Measurements from ENCODE around the gene PLB1.

Gene PLB1

DNA sequence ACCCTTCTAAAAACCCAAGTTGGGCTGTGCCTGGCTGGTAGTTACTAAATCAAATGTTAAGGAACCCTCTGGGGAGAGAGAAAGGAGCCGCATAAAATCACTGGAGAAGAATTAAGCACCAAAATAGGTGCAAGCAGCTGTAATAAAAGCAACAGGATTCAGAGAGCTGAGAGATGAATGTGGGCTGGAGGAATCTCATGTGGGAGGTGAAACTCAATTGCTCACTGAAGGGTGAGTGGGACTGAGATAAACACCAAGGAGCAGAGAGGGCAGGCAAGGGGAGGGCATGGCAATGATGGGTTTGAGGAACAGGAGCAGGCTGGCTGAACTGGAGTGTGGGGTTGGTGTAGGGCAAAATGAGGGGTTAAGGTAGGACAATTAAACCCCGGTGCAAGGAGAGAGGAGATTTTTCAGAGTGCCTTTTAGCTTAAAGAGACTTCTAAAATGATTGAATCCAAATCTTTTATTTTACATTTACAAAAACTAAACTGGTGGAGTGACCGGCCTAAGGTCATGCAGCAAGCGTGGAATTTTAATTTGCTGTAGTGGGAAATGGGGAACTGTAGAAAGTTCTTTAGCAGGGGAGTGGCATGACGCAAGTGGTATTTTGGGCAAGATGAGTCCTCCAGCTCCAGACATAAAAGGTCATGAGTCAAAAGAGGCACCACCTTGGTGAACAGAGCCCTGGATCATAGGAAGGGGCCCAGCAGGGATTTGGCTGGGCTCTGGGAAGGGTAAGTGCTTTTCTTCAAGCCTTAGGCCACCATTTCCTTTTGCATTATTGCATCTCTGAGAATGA, 10.5 kb downstream of the PLB1 start:
- peak; percentile 72 for DNase-seq

GRCh38 chr2:28507796-28508764, 12.2 kb downstream of the PLB1 start:
- no peak for DNase-seq

GRCh38 chr2:28509361-28509760, 13.5 kb downstream of the PLB1 start:
- DNase-seq = no peak

DNA sequence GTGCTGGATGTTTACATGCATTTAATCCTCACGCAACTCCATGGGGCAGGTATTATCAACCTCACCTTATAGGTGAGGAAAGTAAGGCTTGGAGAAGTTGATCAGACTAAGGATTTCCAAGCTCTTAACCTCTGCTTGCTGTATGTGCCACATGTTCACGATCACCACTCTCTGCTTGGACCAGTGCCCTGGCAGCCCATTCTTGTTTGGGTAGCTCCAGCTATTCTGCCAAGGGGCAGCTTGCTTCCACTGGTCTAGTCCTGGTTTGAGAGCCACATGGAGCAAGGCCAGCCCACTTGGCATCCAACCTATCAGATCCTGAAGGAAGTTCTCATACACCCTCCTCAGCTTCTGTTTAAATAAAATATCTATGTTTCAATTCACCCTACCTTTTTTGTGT, 14.3 kb downstream of the PLB1 start:
- DNase-seq = no peak

GRCh38 chr2:28511871-28512606, 16.2 kb downstream of the PLB1 start:
- DNase-seq = no peak

DNA sequence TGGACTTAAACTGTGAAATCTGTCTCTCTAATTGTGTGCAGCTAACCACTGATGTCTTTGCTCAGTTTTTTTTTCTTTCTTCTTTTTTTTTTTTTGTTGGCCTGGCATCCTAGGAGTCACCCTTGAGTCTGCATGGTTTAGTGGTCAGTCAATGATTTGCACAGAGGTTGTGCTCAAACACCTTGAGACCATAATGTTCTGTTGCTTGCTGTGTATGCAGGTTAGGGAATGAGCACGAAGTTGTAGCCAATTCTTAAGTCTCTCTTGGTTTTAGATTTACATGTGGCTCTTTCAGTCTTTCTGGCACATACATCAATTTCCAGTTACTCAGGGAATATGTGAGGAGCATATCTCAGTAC, 16.7 kb downstream of the PLB1 start:
- no peak for DNase-seq

DNA sequence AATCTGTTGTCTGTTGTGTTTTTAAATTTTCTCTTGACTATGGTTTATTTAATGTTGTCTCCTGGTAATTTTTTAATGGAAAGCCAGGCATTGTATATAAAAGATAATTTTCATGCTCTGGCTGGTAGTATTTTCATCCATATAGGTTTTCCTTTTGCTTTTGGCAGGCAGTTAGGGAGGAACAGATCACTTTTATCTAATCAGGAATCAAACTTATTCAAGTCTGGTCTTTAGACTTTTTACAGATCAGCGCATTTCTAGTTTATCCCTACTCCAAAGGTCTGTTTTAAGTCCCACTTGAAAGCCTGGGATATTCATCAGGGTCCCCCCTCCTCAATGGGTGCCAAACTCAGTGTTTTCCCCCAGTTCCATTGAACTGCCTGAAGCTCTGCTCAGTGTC, 17.2 kb downstream of the PLB1 start:
- no peak for DNase-seq

- DNase-seq = no peak
These were observed 19.4 kb downstream of the PLB1 start for GRCh38 chr2:28515176-28515751.

GRCh38 chr2:28516430-28516829, 20.6 kb downstream of the PLB1 start:
- DNase-seq = no peak

GRCh38 chr2:28516950-28517349, 21.1 kb downstream of the PLB1 start:
- no peak for DNase-seq

DNA sequence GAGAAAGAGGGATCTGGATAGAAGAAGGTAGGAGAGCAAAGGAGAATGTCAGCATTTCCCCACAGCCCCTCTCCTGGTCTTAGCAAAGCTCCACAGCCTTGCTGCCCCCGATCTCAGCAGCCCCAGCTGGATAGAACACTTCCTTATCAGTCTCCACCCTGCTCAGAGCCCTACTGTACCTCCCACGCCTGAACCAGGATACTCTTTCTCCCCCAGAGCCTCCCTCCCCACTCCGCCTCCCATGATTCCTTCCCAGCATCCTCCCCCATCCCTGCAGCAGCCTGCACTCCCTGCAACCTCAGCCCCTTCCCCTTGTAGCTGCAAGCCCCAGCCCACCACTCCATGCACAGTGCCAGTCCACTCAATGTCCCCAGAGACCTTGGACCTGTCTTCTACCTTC, 25.8 kb downstream of the PLB1 start:
- DNase-seq = no peak

DNA sequence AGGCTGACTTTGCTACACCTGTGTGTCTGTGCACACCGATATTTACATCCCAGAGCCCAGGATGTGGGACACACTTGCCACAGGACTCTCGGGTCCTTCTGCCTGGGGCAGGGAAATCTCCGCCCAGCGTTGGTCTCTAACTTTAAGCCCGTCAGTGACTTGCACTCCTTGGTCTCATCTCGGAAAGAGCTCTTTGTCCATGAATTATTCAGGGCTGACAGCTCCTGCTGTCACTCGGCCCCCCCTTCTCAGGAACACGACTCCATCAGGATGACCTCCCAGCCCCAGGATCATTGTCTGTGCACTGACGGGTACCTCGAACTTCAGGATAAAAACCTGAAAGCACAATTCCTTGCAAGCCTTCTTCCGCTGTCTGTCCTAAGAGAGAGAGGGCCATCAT, 26.6 kb downstream of the PLB1 start:
- no peak for DNase-seq

DNA sequence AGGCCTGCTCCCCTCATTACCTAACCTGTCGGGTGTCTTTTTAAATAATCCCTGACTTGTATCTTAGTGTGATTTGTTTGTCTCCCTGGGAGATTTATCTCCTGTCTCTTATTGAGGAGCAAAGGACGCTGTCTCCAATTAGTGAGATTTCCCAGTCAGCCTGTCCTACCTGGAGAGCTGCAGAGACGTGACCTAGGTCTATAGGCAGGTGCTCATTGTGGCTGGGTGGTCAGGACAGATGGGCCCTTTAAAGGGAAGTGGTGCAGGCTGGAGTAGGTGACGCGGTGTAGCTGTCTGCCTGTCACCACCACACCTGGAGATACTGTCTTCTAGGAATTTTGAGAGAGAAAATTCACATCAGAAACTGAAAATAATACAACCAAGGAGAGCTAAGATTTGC, 28.0 kb downstream of the PLB1 start:
- no peak for DNase-seq

DNA sequence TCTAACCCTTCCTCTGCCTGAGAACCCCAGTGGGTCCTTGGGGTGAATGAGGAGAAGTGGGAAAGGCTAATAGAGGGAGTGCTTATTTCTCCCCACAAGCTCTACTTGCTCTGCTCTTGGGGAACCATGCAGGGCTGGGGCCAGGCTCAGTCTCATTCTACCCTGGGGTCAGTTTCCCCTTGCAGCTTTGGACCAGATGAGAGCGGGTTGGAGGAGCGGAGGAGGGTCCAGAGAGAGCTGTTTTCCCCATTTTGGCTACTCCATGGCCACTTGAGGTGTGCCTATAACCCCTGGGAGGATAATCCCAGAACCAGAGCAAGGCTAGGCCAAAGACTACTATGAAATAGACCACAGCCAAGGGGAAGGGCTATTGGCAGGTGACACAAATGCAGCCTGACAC, 29.6 kb downstream of the PLB1 start:
- no peak for DNase-seq

DNA sequence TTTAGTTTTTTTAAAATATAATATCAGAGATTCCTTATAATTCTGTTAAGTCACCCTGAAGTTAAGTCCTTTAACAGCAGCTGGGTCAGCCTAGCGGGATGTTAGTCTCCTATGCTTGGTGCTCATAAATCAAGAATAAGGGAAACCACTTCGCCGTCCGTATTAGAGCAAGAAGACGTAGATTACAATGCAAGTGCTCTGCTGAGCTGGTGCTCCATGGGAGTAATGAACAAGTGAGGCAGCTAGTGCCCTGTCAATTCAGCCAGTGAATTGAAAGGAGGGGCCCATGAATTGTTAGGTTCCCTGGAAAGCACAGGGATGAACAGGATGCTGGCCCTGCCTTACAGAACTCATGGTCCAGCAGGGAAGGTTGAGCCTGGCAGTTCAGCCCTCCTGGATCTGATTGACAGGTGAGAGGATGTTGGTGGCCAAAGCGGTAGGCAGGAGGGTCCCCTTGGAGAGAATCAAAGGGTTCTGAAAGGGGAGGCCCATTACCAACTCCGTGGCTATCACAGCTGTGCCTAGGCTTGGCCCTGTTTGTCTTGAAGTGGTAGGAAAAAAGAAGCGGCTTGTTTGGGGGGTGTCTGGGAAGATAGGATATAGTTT, 30.8 kb downstream of the PLB1 start:
- DNase-seq = no peak

- no peak for DNase-seq
These were observed 31.3 kb downstream of the PLB1 start for GRCh38 chr2:28527196-28527595.

DNA sequence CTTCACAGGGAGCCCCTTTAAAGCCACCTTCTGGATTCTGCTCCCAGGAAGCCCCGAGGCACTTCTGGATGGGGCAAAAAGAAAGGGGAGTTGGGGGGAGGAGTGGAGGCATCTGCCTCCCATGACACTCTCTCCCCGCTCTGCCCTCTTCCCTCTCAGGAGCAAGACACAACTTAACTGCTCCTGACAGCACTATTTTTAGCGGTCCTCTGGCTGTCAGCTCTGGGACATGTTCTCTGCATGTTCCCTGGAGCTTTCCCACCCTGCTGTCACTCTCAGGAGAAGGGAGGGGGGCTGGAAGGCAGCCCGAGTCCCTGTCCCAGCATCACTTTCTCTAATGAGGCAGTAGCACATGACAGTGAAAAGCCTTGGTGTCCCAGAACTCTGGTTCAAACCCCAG, 32.3 kb downstream of the PLB1 start:
- no peak for DNase-seq

DNA sequence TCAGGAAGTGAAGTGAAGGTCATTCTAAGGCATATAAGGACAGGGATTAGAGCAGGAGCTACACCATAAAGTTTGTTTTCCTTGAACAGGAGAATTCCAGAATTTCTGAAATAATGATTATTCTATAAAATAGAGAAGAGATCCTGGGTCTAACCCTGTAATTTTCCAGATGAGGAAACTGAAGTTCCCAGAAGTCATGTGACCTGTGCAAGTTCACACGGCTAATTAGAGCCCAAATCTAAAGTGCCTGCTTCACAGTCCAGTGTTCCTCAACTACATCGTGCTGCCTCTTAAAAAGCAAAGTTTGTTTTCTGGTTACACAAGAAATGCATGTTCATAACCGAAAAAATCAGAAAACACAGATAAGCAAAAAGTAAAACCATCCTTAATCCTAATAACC, 34.9 kb downstream of the PLB1 start:
- peak; percentile 46 for DNase-seq

DNA sequence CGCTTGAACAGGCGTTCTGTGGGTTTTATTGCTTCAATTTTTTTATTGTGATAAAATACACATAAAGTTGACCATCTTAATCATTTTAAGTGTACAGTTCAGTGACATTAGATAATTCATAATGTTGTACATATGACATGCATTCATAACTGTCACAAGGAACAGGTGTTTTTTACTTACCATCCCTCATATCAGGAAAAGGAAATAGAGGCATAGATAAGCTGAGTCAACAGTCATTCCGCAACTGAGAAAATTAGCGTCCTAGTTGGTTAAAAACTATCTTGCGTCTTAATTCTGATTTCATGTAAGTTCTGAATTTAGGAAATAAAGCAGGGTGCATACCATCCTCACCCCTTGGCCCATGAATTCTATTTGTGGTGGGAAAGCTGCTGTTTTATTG, 36.5 kb downstream of the PLB1 start:
- no peak for DNase-seq

GRCh38 chr2:28533044-28533680, 37.3 kb downstream of the PLB1 start:
- DNase-seq = no peak

- no peak for DNase-seq
These were observed 39.0 kb downstream of the PLB1 start for GRCh38 chr2:28534817-28535216.

GRCh38 chr2:28538134-28538533, 42.3 kb downstream of the PLB1 start:
- DNase-seq = no peak
